Measurements from ENCODE around the gene HS6ST1. TPM values are rescaled to one million over a fixed set of nuclear protein-coding genes. Genes with fewer than 3 reads are reported as not detected.

HS6ST1 gene
- total and polyA plus RNA-seq, 7 experiments from 2014 or later: 1.6 to 14.3 (median 11.3) TPM

GRCh38 chr2:128232965-128233789, 85.5 kb downstream of the HS6ST1 start:
- H3K9me3 ChIP-seq (ENCODE audit: control insufficient read depth in 2 of 3, low read length in 3 of 3): no peaks in the 10 kb centered on the region
- no peaks in the 10 kb centered on the region for H3K4me1 ChIP-seq (ENCODE audit: control insufficient read depth in 2 of 2, insufficient read depth in 2 of 2, low read length in 2 of 2)
- DNase-seq: peak; percentile 54 to 86 (median 74)
- ChIA-PET POLR2A (interaction anchor here (1.1 kb wide), 1 partner anchor 23 kb away, joined by 3 read pairs; no protein-coding TSS in a partner anchor), CTCF (interaction anchor here (0.7 to 0.8 kb wide), 2 partner anchors 54 to 66 kb away, joined by 3 read pairs; no protein-coding TSS in a partner anchor)
- H3K27ac ChIP-seq (ENCODE audit: low read depth, low read length): peak overlapping the region; percentile 36
- Mint-ChIP-seq H3K36me3 (no peaks in the 10 kb centered on the region), H3K4me3 (peak overlapping the region; percentile 74 to 94 (median 86)), H3K27ac (peak overlapping the region in 1 of 9 donors; percentile 81), H3K27me3 (peaks cover 0 to 21% (median 3%) of the 10 kb centered on the region in 5 donors), H3K4me1 (peaks cover 0 to 6% (median 4%) of the 10 kb centered on the region in 7 donors), H3K9me3 (no peaks in the 10 kb centered on the region)
- no peaks in the 10 kb centered on the region for H3K36me3 ChIP-seq (ENCODE audit: control insufficient read depth in 2 of 3, insufficient read depth in 3 of 3, low read length in 3 of 3)
- intact Hi-C loops (cut with micrococcal nuclease): loop anchor here (1.0 to 10.0 kb wide), 7 partner anchors 36 to 346 kb away; partner anchors contain the start of gene HS6ST1 (in 2 of the 2)
- peak; percentile 98 for ATAC-seq
- H3K4me3 ChIP-seq (ENCODE audit: low read length): peak overlapping the region; percentile 70
- no peaks in the 10 kb centered on the region for H3K27me3 ChIP-seq (ENCODE audit: control insufficient read depth in 2 of 2, insufficient read depth in 2 of 2, low read length in 2 of 2)

GRCh38 chr2:128228894-128229293, 89.8 kb downstream of the HS6ST1 start:
- Histone ChIP-seq H3K27ac (ENCODE audit: low read depth, low read length) (no peak overlapping the region), H3K27me3 (ENCODE audit: control insufficient read depth in 2 of 2, insufficient read depth in 2 of 2, low read length in 2 of 2) (no peaks in the 10 kb centered on the region), H3K4me1 (ENCODE audit: control insufficient read depth in 2 of 2, insufficient read depth in 2 of 2, low read length in 2 of 2) (no peaks in the 10 kb centered on the region), H3K36me3 (ENCODE audit: control insufficient read depth in 2 of 3, insufficient read depth in 3 of 3, low read length in 3 of 3) (no peaks in the 10 kb centered on the region), H3K4me3 (ENCODE audit: low read length) (no peak overlapping the region), H3K9me3 (ENCODE audit: control insufficient read depth in 2 of 3, low read length in 3 of 3) (no peaks in the 10 kb centered on the region)
- ChIA-PET POLR2A (no interaction called here), CTCF (no interaction called here)
- no peak overlapping the region for H3K4me3 Mint-ChIP-seq
- H3K36me3 Mint-ChIP-seq: no peaks in the 10 kb centered on the region
- H3K4me1 Mint-ChIP-seq: peaks cover 0 to 5% (median 3%) of the 10 kb centered on the region in 7 donors
- H3K27me3 Mint-ChIP-seq: peaks cover 0 to 24% (median 0%) of the 10 kb centered on the region in 5 donors
- intact Hi-C loops (cut with micrococcal nuclease): no loop called here
- ATAC-seq: no peak
- DNase-seq: no peak
- H3K27ac Mint-ChIP-seq: no peak overlapping the region
- no peaks in the 10 kb centered on the region for H3K9me3 Mint-ChIP-seq

- no peaks in the 10 kb centered on the region for H3K9me3 Mint-ChIP-seq
- no peaks in the 10 kb centered on the region for H3K36me3 Mint-ChIP-seq
- H3K27me3 Mint-ChIP-seq: peaks cover 0 to 23% (median 0%) of the 10 kb centered on the region in 5 donors
- no peak overlapping the region for H3K4me3 Mint-ChIP-seq
- Histone ChIP-seq H3K9me3 (ENCODE audit: control insufficient read depth in 2 of 3, low read length in 3 of 3) (no peaks in the 10 kb centered on the region), H3K4me1 (ENCODE audit: control insufficient read depth in 2 of 2, insufficient read depth in 2 of 2, low read length in 2 of 2) (no peaks in the 10 kb centered on the region), H3K27me3 (ENCODE audit: control insufficient read depth in 2 of 2, insufficient read depth in 2 of 2, low read length in 2 of 2) (no peaks in the 10 kb centered on the region), H3K27ac (ENCODE audit: low read depth, low read length) (no peak overlapping the region), H3K4me3 (ENCODE audit: low read length) (no peak overlapping the region), H3K36me3 (ENCODE audit: control insufficient read depth in 2 of 3, insufficient read depth in 3 of 3, low read length in 3 of 3) (no peaks in the 10 kb centered on the region)
- intact Hi-C loops (cut with micrococcal nuclease): no loop called here
- ChIA-PET POLR2A (no interaction called here), CTCF (no interaction called here)
- peaks cover 0 to 2% (median 0%) of the 10 kb centered on the region in 7 donors for H3K4me1 Mint-ChIP-seq
- H3K27ac Mint-ChIP-seq: no peak overlapping the region
- no peak for DNase-seq
- ATAC-seq: no peak
These were observed 90.8 kb downstream of the HS6ST1 start for GRCh38 chr2:128227862-128228261.

GRCh38 chr2:128219891-128220290, 98.8 kb downstream of the HS6ST1 start:
- no peaks in the 10 kb centered on the region for H3K36me3 Mint-ChIP-seq
- DNase-seq: no peak
- Histone ChIP-seq H3K36me3 (ENCODE audit: control insufficient read depth in 2 of 3, insufficient read depth in 3 of 3, low read length in 3 of 3) (no peaks in the 10 kb centered on the region), H3K4me3 (ENCODE audit: low read length) (no peak overlapping the region), H3K27ac (ENCODE audit: low read depth, low read length) (no peak overlapping the region), H3K4me1 (ENCODE audit: control insufficient read depth in 2 of 2, insufficient read depth in 2 of 2, low read length in 2 of 2) (no peaks in the 10 kb centered on the region), H3K27me3 (ENCODE audit: control insufficient read depth in 2 of 2, insufficient read depth in 2 of 2, low read length in 2 of 2) (no peaks in the 10 kb centered on the region), H3K9me3 (ENCODE audit: control insufficient read depth in 2 of 3, low read length in 3 of 3) (no peaks in the 10 kb centered on the region)
- ATAC-seq: no peak
- H3K27me3 Mint-ChIP-seq: peaks cover 0 to 4% (median 2%) of the 10 kb centered on the region in 5 donors
- H3K4me1 Mint-ChIP-seq: peaks cover 0 to 13% (median 3%) of the 10 kb centered on the region in 7 donors
- POLR2A ChIA-PET: no interaction called here
- intact Hi-C loops (cut with micrococcal nuclease): no loop called here
- CTCF ChIA-PET: no interaction called here
- no peak overlapping the region for H3K27ac Mint-ChIP-seq
- no peak overlapping the region for H3K4me3 Mint-ChIP-seq
- peaks cover 0 to 2% (median 0%) of the 10 kb centered on the region in 11 donors for H3K9me3 Mint-ChIP-seq

GRCh38 chr2:128217671-128218070, 101.0 kb downstream of the HS6ST1 start:
- peaks cover 0 to 2% (median 0%) of the 10 kb centered on the region in 11 donors for H3K9me3 Mint-ChIP-seq
- ChIA-PET POLR2A (no interaction called here), CTCF (no interaction called here)
- Histone ChIP-seq H3K4me3 (ENCODE audit: low read length) (no peak overlapping the region), H3K27ac (ENCODE audit: low read depth, low read length) (no peak overlapping the region), H3K36me3 (ENCODE audit: control insufficient read depth in 2 of 3, insufficient read depth in 3 of 3, low read length in 3 of 3) (no peaks in the 10 kb centered on the region), H3K4me1 (ENCODE audit: control insufficient read depth in 2 of 2, insufficient read depth in 2 of 2, low read length in 2 of 2) (no peaks in the 10 kb centered on the region), H3K9me3 (ENCODE audit: control insufficient read depth in 2 of 3, low read length in 3 of 3) (no peaks in the 10 kb centered on the region), H3K27me3 (ENCODE audit: control insufficient read depth in 2 of 2, insufficient read depth in 2 of 2, low read length in 2 of 2) (no peaks in the 10 kb centered on the region)
- DNase-seq (no peak), ATAC-seq (peak; percentile 46)
- H3K27me3 Mint-ChIP-seq: peaks cover 0 to 3% (median 0%) of the 10 kb centered on the region in 5 donors
- peaks cover 0 to 13% (median 3%) of the 10 kb centered on the region in 7 donors for H3K4me1 Mint-ChIP-seq
- H3K4me3 Mint-ChIP-seq: no peak overlapping the region
- H3K36me3 Mint-ChIP-seq: no peaks in the 10 kb centered on the region
- intact Hi-C loops (cut with micrococcal nuclease): no loop called here
- H3K27ac Mint-ChIP-seq: no peak overlapping the region

- CTCF ChIA-PET: no interaction called here
- POLR2A ChIA-PET: no interaction called here
- H3K36me3 Mint-ChIP-seq: no peaks in the 10 kb centered on the region
- peaks cover 0 to 13% (median 3%) of the 10 kb centered on the region in 7 donors for H3K4me1 Mint-ChIP-seq
- no peaks in the 10 kb centered on the region for H3K36me3 ChIP-seq (ENCODE audit: control insufficient read depth in 2 of 3, insufficient read depth in 3 of 3, low read length in 3 of 3)
- H3K9me3 ChIP-seq (ENCODE audit: control insufficient read depth in 2 of 3, low read length in 3 of 3): no peaks in the 10 kb centered on the region
- peak; percentile 75 for ATAC-seq
- intact Hi-C loops (cut with micrococcal nuclease): no loop called here
- H3K27me3 ChIP-seq (ENCODE audit: control insufficient read depth in 2 of 2, insufficient read depth in 2 of 2, low read length in 2 of 2): no peaks in the 10 kb centered on the region
- H3K4me1 ChIP-seq (ENCODE audit: control insufficient read depth in 2 of 2, insufficient read depth in 2 of 2, low read length in 2 of 2): no peaks in the 10 kb centered on the region
- no peak overlapping the region for H3K27ac ChIP-seq (ENCODE audit: low read depth, low read length)
- peak overlapping the region in 1 of 9 donors; percentile 21 for H3K27ac Mint-ChIP-seq
- H3K9me3 Mint-ChIP-seq: peaks cover 0 to 2% (median 0%) of the 10 kb centered on the region in 11 donors
- peaks cover 0 to 3% (median 0%) of the 10 kb centered on the region in 5 donors for H3K27me3 Mint-ChIP-seq
- H3K4me3 Mint-ChIP-seq: no peak overlapping the region
- no peak overlapping the region for H3K4me3 ChIP-seq (ENCODE audit: low read length)
- no peak for DNase-seq
These were observed 102.6 kb downstream of the HS6ST1 start for GRCh38 chr2:128215897-128216642.
